ENCODE measurements around the gene TBCD.

The TBCD gene

DNA sequence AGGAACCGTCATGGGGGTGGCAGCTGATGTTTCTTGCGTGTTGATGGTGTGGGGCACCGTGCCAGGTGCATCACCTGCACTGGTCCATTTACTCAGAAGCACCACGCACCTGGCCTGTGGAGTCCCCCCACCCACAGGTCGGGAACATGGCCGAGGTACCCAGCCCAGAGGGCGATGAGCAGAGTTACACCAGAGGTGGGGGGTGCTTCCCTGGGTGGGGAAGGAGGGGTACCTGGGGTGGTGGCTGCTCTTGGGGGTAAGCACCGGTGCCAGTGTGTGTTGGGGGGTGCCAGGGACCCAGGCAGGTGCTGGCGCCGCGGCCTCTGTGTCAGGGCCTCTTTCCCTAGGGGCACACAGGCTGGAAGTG, 92.9 kb downstream of the TBCD start:
- POLR2A ChIA-PET, result no interaction called here
- no peak overlapping the region for H3K27ac ChIP-seq (ENCODE audit: extremely low read depth, low read depth, low read length)
- H3K4me1 ChIP-seq (ENCODE audit: control insufficient read depth, insufficient read depth, low read length), result no peaks in the 10 kb centered on the region
- no peak overlapping the region for H3K4me3 ChIP-seq (ENCODE audit: low read depth, low read length)
- CTCF ChIA-PET, result interaction anchor here (2.2 kb wide), 1 partner anchor 64 kb away, joined by 6 read pairs; no protein-coding TSS in a partner anchor
- TF ChIP-seq KLF8 (tag by site-specific recombination; IDR thresholded peaks at IDR 0.05), result no peak
- no peak for TF ChIP-seq ZNF223 (tag by site-specific recombination; IDR thresholded peaks at IDR 0.05)
- no peak for TF ChIP-seq EGR2 (tag by site-specific recombination; IDR thresholded peaks at IDR 0.05; ENCODE audit: low read depth)
- H3K9me3 ChIP-seq (ENCODE audit: control insufficient read depth, insufficient read depth, low read depth, low read length), result no peaks in the 10 kb centered on the region
- H3K36me3 ChIP-seq (ENCODE audit: control insufficient read depth in 2 of 2, insufficient read depth in 1 of 2, low read length in 2 of 2), result peaks cover 0 to 7% of the 10 kb centered on the region in 2 experiments; a peak in 2 of 3 replicates

DNA sequence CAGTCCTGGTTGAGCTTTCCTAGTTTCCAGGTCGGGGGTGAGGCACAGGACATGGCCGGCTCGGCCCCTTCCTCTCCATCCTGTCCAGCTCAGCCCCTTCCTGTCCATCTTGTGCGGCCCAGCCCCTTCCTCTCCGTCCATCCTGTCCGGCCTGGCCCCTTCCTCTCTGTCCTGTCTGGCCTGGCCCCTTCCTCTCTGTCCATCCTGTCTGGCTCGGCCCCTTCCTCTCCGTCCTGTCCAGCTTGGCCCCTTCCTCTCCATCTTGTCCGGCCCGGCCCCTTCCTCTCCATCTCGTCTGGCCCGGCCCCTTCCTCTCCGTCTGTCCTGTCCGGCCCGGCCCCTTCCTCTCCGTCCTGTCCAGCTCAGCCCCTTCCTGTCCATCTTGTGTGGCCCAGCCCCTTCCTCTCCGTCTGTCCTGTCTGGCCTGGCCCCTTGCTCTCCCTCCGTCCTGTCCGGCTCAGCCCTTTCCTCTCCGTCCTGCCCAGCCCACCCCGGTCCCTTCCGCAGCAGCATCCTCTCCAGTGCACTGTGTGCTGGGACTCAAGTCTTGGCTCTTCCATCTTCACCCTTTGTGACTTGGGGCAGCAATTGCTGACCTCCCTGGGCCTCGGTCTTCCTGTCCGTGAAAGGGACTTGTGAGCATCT, 93.4 kb downstream of the TBCD start:
- Histone ChIP-seq H3K36me3 (ENCODE audit: control insufficient read depth in 2 of 2, insufficient read depth in 1 of 2, low read length in 2 of 2) (peaks cover 0 to 7% of the 10 kb centered on the region in 2 experiments; a peak in 2 of 3 replicates), H3K4me3 (ENCODE audit: low read depth, low read length) (no peak overlapping the region), H3K27ac (ENCODE audit: extremely low read depth, low read depth, low read length) (no peak overlapping the region), H3K9me3 (ENCODE audit: control insufficient read depth, insufficient read depth, low read depth, low read length) (no peaks in the 10 kb centered on the region), H3K4me1 (ENCODE audit: control insufficient read depth, insufficient read depth, low read length) (no peaks in the 10 kb centered on the region)
- CTCF ChIA-PET, result no interaction called here
- TF ChIP-seq, protein P1, sequence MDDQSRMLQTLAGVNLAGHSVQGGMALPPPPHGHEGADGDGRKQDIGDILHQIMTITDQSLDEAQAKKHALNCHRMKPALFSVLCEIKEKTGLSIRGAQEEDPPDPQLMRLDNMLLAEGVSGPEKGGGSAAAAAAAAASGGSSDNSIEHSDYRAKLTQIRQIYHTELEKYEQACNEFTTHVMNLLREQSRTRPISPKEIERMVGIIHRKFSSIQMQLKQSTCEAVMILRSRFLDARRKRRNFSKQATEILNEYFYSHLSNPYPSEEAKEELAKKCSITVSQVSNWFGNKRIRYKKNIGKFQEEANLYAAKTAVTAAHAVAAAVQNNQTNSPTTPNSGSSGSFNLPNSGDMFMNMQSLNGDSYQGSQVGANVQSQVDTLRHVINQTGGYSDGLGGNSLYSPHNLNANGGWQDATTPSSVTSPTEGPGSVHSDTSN (CRISPR knock-in tag; IDR thresholded peaks at IDR 0.05), result no peak
- TF ChIP-seq ZNF426 (tag by site-specific recombination; IDR thresholded peaks at IDR 0.05) (no peak), ZNF138 (tag by site-specific recombination; IDR thresholded peaks at IDR 0.05; ENCODE audit: borderline replicate concordance) (no peak), HIC1 (tag by site-specific recombination; IDR thresholded peaks at IDR 0.05) (no peak), ZFP69B (tag by site-specific recombination; IDR thresholded peaks at IDR 0.05) (no peak), ZNF146 (tag by site-specific recombination; IDR thresholded peaks at IDR 0.05) (no peak), ZNF169 (tag by site-specific recombination; IDR thresholded peaks at IDR 0.05) (no peak), ZNF221 (tag by site-specific recombination; IDR thresholded peaks at IDR 0.05; ENCODE audit: borderline replicate concordance) (no peak), ZNF2 (tag by site-specific recombination; IDR thresholded peaks at IDR 0.05) (no peak), MZF1 (tag by site-specific recombination; IDR thresholded peaks at IDR 0.05; ENCODE audit: borderline replicate concordance) (no peak), ZNF585B (tag by site-specific recombination; IDR thresholded peaks at IDR 0.05) (no peak), ZBTB8A (tag by site-specific recombination; IDR thresholded peaks at IDR 0.05) (no peak), ZBTB49 (tag by site-specific recombination; IDR thresholded peaks at IDR 0.05; ENCODE audit: low read depth) (no peak), ZNF354C (tag by site-specific recombination; IDR thresholded peaks at IDR 0.05; ENCODE audit: borderline replicate concordance, low read depth) (no peak)
- TF ChIP-seq, protein P2, sequence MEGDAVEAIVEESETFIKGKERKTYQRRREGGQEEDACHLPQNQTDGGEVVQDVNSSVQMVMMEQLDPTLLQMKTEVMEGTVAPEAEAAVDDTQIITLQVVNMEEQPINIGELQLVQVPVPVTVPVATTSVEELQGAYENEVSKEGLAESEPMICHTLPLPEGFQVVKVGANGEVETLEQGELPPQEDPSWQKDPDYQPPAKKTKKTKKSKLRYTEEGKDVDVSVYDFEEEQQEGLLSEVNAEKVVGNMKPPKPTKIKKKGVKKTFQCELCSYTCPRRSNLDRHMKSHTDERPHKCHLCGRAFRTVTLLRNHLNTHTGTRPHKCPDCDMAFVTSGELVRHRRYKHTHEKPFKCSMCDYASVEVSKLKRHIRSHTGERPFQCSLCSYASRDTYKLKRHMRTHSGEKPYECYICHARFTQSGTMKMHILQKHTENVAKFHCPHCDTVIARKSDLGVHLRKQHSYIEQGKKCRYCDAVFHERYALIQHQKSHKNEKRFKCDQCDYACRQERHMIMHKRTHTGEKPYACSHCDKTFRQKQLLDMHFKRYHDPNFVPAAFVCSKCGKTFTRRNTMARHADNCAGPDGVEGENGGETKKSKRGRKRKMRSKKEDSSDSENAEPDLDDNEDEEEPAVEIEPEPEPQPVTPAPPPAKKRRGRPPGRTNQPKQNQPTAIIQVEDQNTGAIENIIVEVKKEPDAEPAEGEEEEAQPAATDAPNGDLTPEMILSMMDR (tag by site-specific recombination; IDR thresholded peaks at IDR 0.05), result no peak
- TF ChIP-seq, protein P3, sequence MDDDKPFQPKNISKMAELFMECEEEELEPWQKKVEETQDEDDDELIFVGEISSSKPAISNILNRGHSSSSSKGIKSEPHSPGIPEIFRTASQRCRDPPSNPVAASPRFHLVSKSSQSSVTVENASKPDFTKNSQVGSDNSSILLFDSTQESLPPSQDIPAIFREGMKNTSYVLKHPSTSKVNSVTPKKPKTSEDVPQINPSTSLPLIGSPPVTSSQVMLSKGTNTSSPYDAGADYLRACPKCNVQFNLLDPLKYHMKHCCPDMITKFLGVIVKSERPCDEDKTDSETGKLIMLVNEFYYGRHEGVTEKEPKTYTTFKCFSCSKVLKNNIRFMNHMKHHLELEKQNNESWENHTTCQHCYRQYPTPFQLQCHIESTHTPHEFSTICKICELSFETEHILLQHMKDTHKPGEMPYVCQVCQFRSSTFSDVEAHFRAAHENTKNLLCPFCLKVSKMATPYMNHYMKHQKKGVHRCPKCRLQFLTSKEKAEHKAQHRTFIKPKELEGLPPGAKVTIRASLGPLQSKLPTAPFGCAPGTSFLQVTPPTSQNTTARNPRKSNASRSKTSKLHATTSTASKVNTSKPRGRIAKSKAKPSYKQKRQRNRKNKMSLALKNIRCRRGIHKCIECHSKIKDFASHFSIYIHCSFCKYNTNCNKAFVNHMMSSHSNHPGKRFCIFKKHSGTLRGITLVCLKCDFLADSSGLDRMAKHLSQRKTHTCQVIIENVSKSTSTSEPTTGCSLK (tag by site-specific recombination; IDR thresholded peaks at IDR 0.05), result no peak
- POLR2A ChIA-PET, result no interaction called here

Measured in HEK293 (cell line).